Endothelial cell of umbilical vein (primary cell): Measurements from ENCODE around the gene CDC42SE1. TPM values are rescaled to one million over a fixed set of nuclear protein-coding genes. Genes with fewer than 3 reads are reported as not detected.
A peak's percentile ranks its signal among the peaks of the same experiment; 100 is the strongest.

Source experiments
- BruUV-seq: library from RNA; stranded (reverse); fragments of 400-500 nt; replicated peaks from 2 replicates; lab custom pipeline; 2021; lab: Mats Ljungman, UMichigan
- CTCF ChIA-PET: fragments of 300-600, 350-600 bp; sonication (Branson Sonifier 250); formaldehyde crosslinking; loops from one replicate; lab custom pipeline; 2021; ENCODE audit warnings: antibody characterized with exemption, inconsistent platforms; lab: Charles Lee
- POLR2A ChIA-PET: fragments of 300-600, 350-600 bp; sonication (Branson Sonifier 250); formaldehyde crosslinking; loops from one replicate; lab custom pipeline; 2021; ENCODE audit warnings: antibody characterized with exemption, inconsistent platforms; lab: Charles Lee
- DNase-seq: peaks from one replicate; pipeline ENCODE4 v3.0.0-alpha.2; 2011; ENCODE audit warnings: low read depth, low spot score
- FAIRE-seq: peaks from 2 replicates; lab custom pipeline; 2011; peaks lifted over from hg19 to GRCh38; lab: Jason Lieb, UNC
- H2AFZ ChIP-seq: 2 replicates; pipeline ENCODE4 v1.6.0; 2012; ENCODE audit warnings: low read depth, low read length, control low read depth, inconsistent platforms
- H3K27ac ChIP-seq: 2 replicates; pipeline ENCODE4 v1.5.1; 2011; ENCODE audit warnings: low read depth, mild to moderate bottlenecking, control low read depth, low read length, moderate library complexity; ENCODE audit not compliant: insufficient read depth
- H3K27me3 ChIP-seq, 2 experiments: 2 replicates each; pipeline versions ENCODE4 v1.6.0 to v1.6.1; 2011; ENCODE audit warnings: low read length in 2 of 2, mixed read lengths in 1 of 2; ENCODE audit not compliant: control insufficient read depth in 2 of 2, insufficient read depth in 2 of 2
- H3K36me3 ChIP-seq, 2 experiments: 2 replicates in 1 of 2; 3 replicates in 1 of 2; pipeline ENCODE4 v1.5.1; 2011; ENCODE audit warnings: low read length in 2 of 2, mild to moderate bottlenecking in 1 of 2, moderate library complexity in 1 of 2; ENCODE audit not compliant: control insufficient read depth in 2 of 2, insufficient read depth in 2 of 2; ENCODE audit errors: extremely low read depth in 1 of 2
- H3K4me1 ChIP-seq: 3 replicates; pipeline ENCODE4 v1.5.1; 2011; ENCODE audit warnings: mild to moderate bottlenecking, low read length; ENCODE audit not compliant: control insufficient read depth, insufficient read depth; ENCODE audit errors: extremely low read depth
- H3K4me2 ChIP-seq: 2 replicates; pipeline ENCODE4 v1.6.1; 2011; ENCODE audit warnings: low read length, control low read depth, mixed read lengths; ENCODE audit not compliant: insufficient read depth
- H3K4me3 ChIP-seq, 3 experiments: fragments of 200-600 bp in 1 of 3; sonication (generic), shearing (Covaris generic) in 1 of 3; replicated peaks in 1 of 3; 2 replicates each; pipeline ENCODE4 v1.5.1; 2011 to 2016; ENCODE audit warnings: control low read depth in 3 of 3, low read length in 3 of 3, mild to moderate bottlenecking in 2 of 3, inconsistent platforms in 1 of 3, low read depth in 1 of 3, moderate library complexity in 1 of 3; ENCODE audit not compliant: insufficient read depth in 1 of 3
- H3K79me2 ChIP-seq: 2 replicates; pipeline ENCODE4 v1.6.0; 2012; ENCODE audit warnings: low read length, inconsistent platforms; ENCODE audit not compliant: control insufficient read depth, insufficient read depth
- H3K9ac ChIP-seq: replicated peaks from 2 replicates; pipeline ENCODE3; 2011; ENCODE audit warnings: low read length, control low read depth; ENCODE audit not compliant: insufficient read depth; ENCODE audit errors: extremely low read depth
- H3K9me1 ChIP-seq: replicated peaks from 3 replicates; pipeline ENCODE4 v1.6.0; 2011; ENCODE audit warnings: mild to moderate bottlenecking, low read length; ENCODE audit not compliant: control insufficient read depth, insufficient read depth; ENCODE audit errors: extremely low read depth
- H3K9me3 ChIP-seq: replicated peaks from 2 replicates; pipeline ENCODE4 v1.5.1; 2012; ENCODE audit warnings: low read length, inconsistent platforms; ENCODE audit not compliant: control insufficient read depth, insufficient read depth
- H4K20me1 ChIP-seq: replicated peaks from 2 replicates; pipeline ENCODE3; 2011; ENCODE audit warnings: mild to moderate bottlenecking, low read length; ENCODE audit not compliant: control insufficient read depth, insufficient read depth; ENCODE audit errors: extremely low read depth
- CTCF ChIP-seq, 2 donors: IDR thresholded peaks; 1 replicate in 1 of 2; 2 replicates in 1 of 2; pipeline ENCODE4 v1.5.1; 2011; ENCODE audit warnings: low read length in 2 of 2, mild to moderate bottlenecking in 2 of 2, moderate library complexity in 2 of 2, control low read depth in 1 of 2, inconsistent platforms in 1 of 2, low read depth in 1 of 2; ENCODE audit not compliant: insufficient read depth in 1 of 2; ENCODE audit errors: extremely low read depth in 1 of 2
- EZH2 ChIP-seq: IDR thresholded peaks from 2 replicates; pipeline ENCODE4 v1.6.1; 2012; ENCODE audit warnings: borderline replicate concordance, low read depth, mild to moderate bottlenecking, moderate library complexity, low read length, inconsistent platforms; ENCODE audit not compliant: severe bottlenecking
- FOS ChIP-seq: IDR thresholded peaks from 2 replicates; pipeline ENCODE4 v1.6.1; 2011; ENCODE audit warnings: mild to moderate bottlenecking, low read length, moderate library complexity, borderline replicate concordance; ENCODE audit not compliant: insufficient read depth
- GATA2 ChIP-seq: IDR thresholded peaks from 2 replicates; pipeline ENCODE4 v1.7.0; 2011; ENCODE audit warnings: low read depth, mild to moderate bottlenecking, moderate library complexity, mixed read lengths, low read length; ENCODE audit not compliant: insufficient read length, insufficient read depth
- JUN ChIP-seq: IDR thresholded peaks from 2 replicates; pipeline ENCODE4 v1.6.1; 2011; ENCODE audit warnings: borderline replicate concordance, low read depth; ENCODE audit not compliant: insufficient read length, insufficient read depth
- MAX ChIP-seq: IDR thresholded peaks from 2 replicates; pipeline ENCODE4 v1.6.1; 2011; ENCODE audit not compliant: insufficient read depth, insufficient read length
- MYC ChIP-seq: IDR thresholded peaks from one replicate; pipeline ENCODE4 v1.6.1; 2011; ENCODE audit warnings: mild to moderate bottlenecking, low read depth, low read length
- POLR2A ChIP-seq: IDR thresholded peaks from 2 replicates; pipeline ENCODE4 v1.6.1; 2012; ENCODE audit warnings: low read depth, mild to moderate bottlenecking, control low read depth, low read length
- POLR2AphosphoS5 ChIP-seq: IDR thresholded peaks from 2 replicates; pipeline ENCODE4 v1.6.1; 2012; ENCODE audit warnings: low read depth, mild to moderate bottlenecking, control low read depth, low read length, moderate library complexity; ENCODE audit not compliant: insufficient read depth
- dilution Hi-C: fragments of 300-500 bp; cut with MboI; formaldehyde crosslinking; loops from one replicate; pipeline ENCODE4 v1.15.0; 2019; ENCODE audit warnings: low sequenced_read_pairs; ENCODE audit not compliant: extremely low pct_ligation_motif_present
- intact Hi-C: fragments of 100-400 bp; cut with micrococcal nuclease; formaldehyde crosslinking; loops from one replicate; pipeline ENCODE4 v1.10.0; 2022
- polyA plus RNA-seq, 4 experiments: library from polyadenylated mRNA; depleted of rRNA in 3 of 4; stranded (reverse) in 3 of 4; unstranded in 1 of 4; fragments of >200 nt; gene quantifications; 2 replicates each; pipeline versions ENCODE4 v1.2.1 to v1.2.3, GENCODE V29; 2011 to 2012; ENCODE audit warnings: missing spikeins in 1 of 4
- total RNA-seq: library from RNA; stranded (reverse); gene quantifications from 2 replicates; pipeline ENCODE4 v1.2.3, GENCODE V29; 2021

The CDC42SE1 gene
- total and polyA plus RNA-seq, 2 donors (not counting 3 experiments of a cell fraction or from before 2014, with no cell fraction given), result 59.6 to 85.9 TPM

- H3K27ac ChIP-seq, result no peak overlapping the region
- H3K4me2 ChIP-seq, result peak overlapping the region; percentile 28
- TF ChIP-seq JUN, result no peak
- TF ChIP-seq FOS, result no peak
- TF ChIP-seq MYC, result no peak
- no peak for TF ChIP-seq MAX
- TF ChIP-seq EZH2, result no peak
- no peak for TF ChIP-seq CTCF (IDR thresholded peaks at IDR 0.05; ENCODE audit: extremely low read depth in 1 of 2, insufficient read depth in 1 of 2, low read depth in 1 of 2, low read length in 2 of 2)
- TF ChIP-seq POLR2AphosphoS5, result no peak
- no peak for TF ChIP-seq POLR2A
- no peak for TF ChIP-seq GATA2
- DNase-seq (no peak), FAIRE-seq (no peak)
- POLR2A ChIA-PET, result no interaction called here
- peak overlapping the region; percentile 55 for H3K9ac ChIP-seq
- H3K27me3 ChIP-seq, result no peaks in the 10 kb centered on the region
- dilution Hi-C loops, result no loop called here
- H3K36me3 ChIP-seq, result no peaks in the 10 kb centered on the region
- peak overlapping the region; percentile 7 to 82 (median 52) for H3K4me3 ChIP-seq
- no peaks in the 10 kb centered on the region for H4K20me1 ChIP-seq
- intact Hi-C loops, result loop anchor here (2.0 kb wide), 1 partner anchor 50 kb away; the partner anchor contains the start of gene CDC42SE1
- H3K9me3 ChIP-seq, result no peaks in the 10 kb centered on the region
- H2AFZ ChIP-seq, result peak overlapping the region; percentile 68
- CTCF ChIA-PET, result interaction anchor here (0.7 to 1.5 kb wide), 3 partner anchors 13 to 91 kb away, joined by 3 to 4 read pairs (median 3); no protein-coding TSS in a partner anchor
- H3K79me2 ChIP-seq, result no peaks in the 10 kb centered on the region
- no TSS peak for BruUV-seq
- H3K4me1 ChIP-seq, result peaks cover 28% of the 10 kb centered on the region
- H3K9me1 ChIP-seq, result no peaks in the 10 kb centered on the region
Observed at GRCh38 chr1:151009206-151009587, 50.2 kb downstream of the CDC42SE1 start.
